Uterus (tissue), 2 donors: ENCODE measurements around the gene ADAMTS17.

Experiments used
- CTCF ChIP-seq, 4 experiments: fragments of 200-600 bp in 2 of 4; fragments of 450-650 bp in 2 of 4; sonication (generic) in 2 of 4; IDR thresholded peaks; one replicate each; pipeline ENCODE4 v1.5.1; 2016 to 2019; ENCODE audit warnings: antibody characterized with exemption in 4 of 4, mild to moderate bottlenecking in 2 of 4, moderate library complexity in 1 of 4
- POLR2A ChIP-seq, 2 donors: fragments of 450-650 bp; IDR thresholded peaks; one replicate each; pipeline ENCODE4 v1.6.1; 2016; ENCODE audit warnings: antibody characterized with exemption in 2 of 2, mild to moderate bottlenecking in 1 of 2, moderate library complexity in 1 of 2

GRCh38 chr15:100082761-100083402 is 258.9 kb downstream of the ADAMTS17 start:
- TF ChIP-seq POLR2A (IDR thresholded peaks at IDR 0.05), result no peak
- no peak for TF ChIP-seq CTCF (IDR thresholded peaks at IDR 0.05)
